WERI-Rb-1 (cell line): ENCODE data around the gene CEACAM20.
"Not testable (repeated sequence)": the region's sequence is repeated elsewhere in the genome, so short reads cannot be mapped to it uniquely, and the experiment has no call there.

ENCODE experiments used
- DNase-seq: peaks from one replicate; pipeline ENCODE4 v3.0.0-alpha.2; 2020
- H3K27ac ChIP-seq: fragments of 250-450 bp; sonication (Bioruptor Pico); 2 replicates; pipeline ENCODE4 v1.5.1; 2020; ENCODE audit warnings: mild to moderate bottlenecking, moderate library complexity
- H3K27me3 ChIP-seq: fragments of 250-450 bp; sonication (Bioruptor Pico); 2 replicates; pipeline ENCODE4 v1.5.1; 2021; ENCODE audit warnings: mild to moderate bottlenecking, low read depth, moderate library complexity; ENCODE audit not compliant: insufficient read depth, severe bottlenecking
- H3K36me3 ChIP-seq: fragments of 250-450 bp; sonication (Bioruptor Pico); 2 replicates; pipeline ENCODE4 v1.5.1; 2020; ENCODE audit warnings: mild to moderate bottlenecking, moderate library complexity
- H3K4me3 ChIP-seq: 2 replicates; pipeline ENCODE4 v1.5.1; 2011; ENCODE audit warnings: low read depth, mild to moderate bottlenecking, control low read depth, low read length
- H3K9me3 ChIP-seq: fragments of 250-450 bp; sonication (Bioruptor Pico); 2 replicates; pipeline ENCODE4 v1.5.1; 2021; ENCODE audit warnings: mild to moderate bottlenecking, moderate library complexity; ENCODE audit not compliant: severe bottlenecking
- CTCF ChIP-seq: IDR thresholded peaks from 2 replicates; pipeline ENCODE4 v1.5.1; 2011; ENCODE audit warnings: low read depth, mild to moderate bottlenecking, control low read depth, inconsistent platforms, low read length

CEACAM20 gene

GRCh38 chr19:44570603-44570983, 41.1 kb upstream of the CEACAM20 start:
- H3K4me3 ChIP-seq: no peak overlapping the region
- no peak for DNase-seq
- no peaks in the 10 kb centered on the region for H3K36me3 ChIP-seq
- TF ChIP-seq CTCF: no peak
- no peak overlapping the region for H3K27ac ChIP-seq
- H3K27me3 ChIP-seq: no peaks in the 10 kb centered on the region
- no peaks in the 10 kb centered on the region for H3K9me3 ChIP-seq

- Histone ChIP-seq H3K27me3 (no peaks in the 10 kb centered on the region), H3K36me3 (no peaks in the 10 kb centered on the region), H3K4me3 (no peak overlapping the region), H3K27ac (no peak overlapping the region), H3K9me3 (no peaks in the 10 kb centered on the region)
- DNase-seq: no peak
- TF ChIP-seq CTCF: no peak
Measured at GRCh38 chr19:44567745-44568144, 38.3 kb upstream of the CEACAM20 start.

- H3K27ac ChIP-seq: no peak overlapping the region
- no peaks in the 10 kb centered on the region for H3K36me3 ChIP-seq
- H3K27me3 ChIP-seq: no peaks in the 10 kb centered on the region
- DNase-seq: no peak
- H3K9me3 ChIP-seq: no peaks in the 10 kb centered on the region
- no peak overlapping the region for H3K4me3 ChIP-seq
- no peak for TF ChIP-seq CTCF
Measured at GRCh38 chr19:44566984-44567383, 37.5 kb upstream of the CEACAM20 start.

GRCh38 chr19:44563086-44563655, 33.7 kb upstream of the CEACAM20 start:
- not testable (repeated sequence) for H3K27ac ChIP-seq, H3K9me3 ChIP-seq, H3K4me3 ChIP-seq, H3K36me3 ChIP-seq, H3K27me3 ChIP-seq, DNase-seq

- Histone ChIP-seq H3K27me3 (no peaks in the 10 kb centered on the region), H3K27ac (no peak overlapping the region), H3K4me3 (no peak overlapping the region), H3K36me3 (no peaks in the 10 kb centered on the region), H3K9me3 (no peaks in the 10 kb centered on the region)
- no peak for TF ChIP-seq CTCF
- DNase-seq: no peak
Measured at GRCh38 chr19:44557933-44558332, 28.5 kb upstream of the CEACAM20 start.

- Histone ChIP-seq H3K4me3 (no peak overlapping the region), H3K36me3 (no peaks in the 10 kb centered on the region), H3K9me3 (no peaks in the 10 kb centered on the region), H3K27ac (no peak overlapping the region), H3K27me3 (no peaks in the 10 kb centered on the region)
- TF ChIP-seq CTCF: no peak
- no peak for DNase-seq
Measured at GRCh38 chr19:44554641-44555246, 25.3 kb upstream of the CEACAM20 start.
